Kidney (tissue), 14 donors: ENCODE measurements around the gene ACOX2. TPM values are rescaled to one million over a fixed set of nuclear protein-coding genes. Genes with fewer than 3 reads are reported as not detected.
A peak's percentile ranks its signal among the peaks of the same experiment; 100 is the strongest.

Experiments
- DNase-seq, 5 donors: peaks; one replicate each; pipeline ENCODE4 v3.0.0-alpha.2; 2013 to 2020
- FAIRE-seq: peaks from 2 replicates; lab custom pipeline; 2012; peaks lifted over from hg19 to GRCh38; lab: Jason Lieb, UNC
- H3K27ac ChIP-seq, 2 donors: one replicate each; pipeline ENCODE4 v1.7.0; 2013; ENCODE audit warnings: low read depth in 2 of 2, low read length in 2 of 2, inconsistent platforms in 1 of 2
- H3K27me3 ChIP-seq: one replicate; pipeline ENCODE4 v1.7.1; 2013; ENCODE audit warnings: low read length, inconsistent platforms; ENCODE audit not compliant: control insufficient read depth, insufficient read depth
- H3K36me3 ChIP-seq, 3 donors: one replicate each; pipeline versions ENCODE4 v1.7.0 to v1.7.1; 2013; ENCODE audit warnings: low read length in 3 of 3, control low read depth in 1 of 3, inconsistent platforms in 1 of 3; ENCODE audit not compliant: insufficient read depth in 3 of 3, control insufficient read depth in 2 of 3
- H3K4me1 ChIP-seq, 3 donors: one replicate each; pipeline versions ENCODE4 v1.7.0 to v1.7.1; 2013; ENCODE audit warnings: low read length in 3 of 3, inconsistent platforms in 1 of 3, low read depth in 1 of 3; ENCODE audit not compliant: control insufficient read depth in 2 of 3, insufficient read depth in 2 of 3
- H3K4me3 ChIP-seq, 3 donors: one replicate each; pipeline versions ENCODE4 v1.7.0 to v1.8.1; 2013; ENCODE audit warnings: low read length in 3 of 3, control low read depth in 1 of 3, inconsistent platforms in 1 of 3
- H3K9ac ChIP-seq, 3 donors: one replicate each; pipeline versions ENCODE4 v1.7.0 to v1.7.1; 2013; ENCODE audit warnings: low read length in 3 of 3, control low read depth in 1 of 3, inconsistent platforms in 1 of 3
- H3K9me3 ChIP-seq, 3 donors: one replicate each; pipeline versions ENCODE4 v1.7.0 to v1.7.1; 2013; ENCODE audit warnings: low read length in 3 of 3, control low read depth in 1 of 3, inconsistent platforms in 1 of 3; ENCODE audit not compliant: control insufficient read depth in 2 of 3, insufficient read depth in 1 of 3
- CTCF ChIP-seq: IDR thresholded peaks from 3 replicates; pipeline ENCODE4 v1.5.1; 2012; ENCODE audit warnings: mild to moderate bottlenecking, moderate library complexity, borderline replicate concordance; ENCODE audit not compliant: insufficient read depth; ENCODE audit errors: extremely low read depth
- intact Hi-C: fragments of 100-400 bp; cut with DNase I; formaldehyde crosslinking; loops from one replicate; pipeline ENCODE4 v1.11.1; 2022
- polyA plus RNA-seq: library from polyadenylated mRNA; stranded (reverse); fragments of 350-450 nt; fragmentation: Illumina TruSeq; extraction: RNeasy Lipid Tissue Mini Kit (QIAGEN cat#74804); gene quantifications from one replicate; pipeline ENCODE4 v1.2.3, GENCODE V29; 2014; ENCODE audit warnings: low read depth, low replicate concordance; ENCODE audit not compliant: insufficient read depth
- total RNA-seq: library from RNA; stranded (reverse); fragmentation: NEBNext Ultra II Directional; extraction: Animal tissue kit (Norgen Biotek cat#: 25700); gene quantifications from one replicate; pipeline ENCODE4 v1.2.1, GENCODE V29; 2021
- donor health status: control.
- donor health status: control.
- donor health status: control.
- donor health status: control.
- donor health status: control.
- donor health status: DM: yes; HTN: yes; CAD: no.
- donor health status: Normal renal cell carcinoma (clear cell type).

The ACOX2 gene
- total and polyA plus RNA-seq, 2 donors from 2014 or later: 18.6 to 85.5 TPM

- H3K4me1 ChIP-seq: peaks cover 4 to 46% (median 25%) of the 10 kb centered on the region in 3 donors
- H3K9ac ChIP-seq: no peak overlapping the region
- DNase-seq (peak in 3 of 5 donors; percentile 66 to 88 (median 86)), FAIRE-seq (no peak)
- intact Hi-C loops: no loop called here
- no peaks in the 10 kb centered on the region for H3K9me3 ChIP-seq
- peaks cover 0 to 29% (median 7%) of the 10 kb centered on the region in 3 donors for H3K36me3 ChIP-seq
- peak overlapping the region in 1 of 2 donors; percentile 73 for H3K27ac ChIP-seq
- no peaks in the 10 kb centered on the region for H3K27me3 ChIP-seq
- no peak overlapping the region for H3K4me3 ChIP-seq
- no peak for TF ChIP-seq CTCF
These were observed 18.6 kb downstream of the ACOX2 start for GRCh38 chr3:58518291-58518789.

GRCh38 chr3:58514405-58514804 is 22.6 kb downstream of the ACOX2 start:
- intact Hi-C loops: no loop called here
- Histone ChIP-seq H3K9ac (no peak overlapping the region), H3K4me1 (peaks cover 2 to 13% (median 4%) of the 10 kb centered on the region in 3 donors), H3K36me3 (peaks cover 0 to 40% (median 15%) of the 10 kb centered on the region in 3 donors), H3K9me3 (no peaks in the 10 kb centered on the region), H3K27ac (no peak overlapping the region), H3K4me3 (no peak overlapping the region), H3K27me3 (no peaks in the 10 kb centered on the region)
- DNase-seq: no peak
- FAIRE-seq: no peak
- no peak for TF ChIP-seq CTCF

- peaks cover 0 to 38% (median 18%) of the 10 kb centered on the region in 3 donors for H3K36me3 ChIP-seq
- intact Hi-C loops: no loop called here
- DNase-seq (no peak), FAIRE-seq (no peak)
- no peaks in the 10 kb centered on the region for H3K4me1 ChIP-seq
- no peaks in the 10 kb centered on the region for H3K27me3 ChIP-seq
- no peak overlapping the region for H3K4me3 ChIP-seq
- TF ChIP-seq CTCF: no peak
- no peak overlapping the region for H3K27ac ChIP-seq
- no peaks in the 10 kb centered on the region for H3K9me3 ChIP-seq
- no peak overlapping the region for H3K9ac ChIP-seq
These were observed 28.6 kb downstream of the ACOX2 start for GRCh38 chr3:58508437-58508836.
